Panc1 (cell line): ENCODE results near the gene FHAD1. TPM values are rescaled to one million over a fixed set of nuclear protein-coding genes. Genes with fewer than 3 reads are reported as not detected.

ENCODE experiments used
- ATAC-seq: fragments of 200-7000 bp; cut with Tn5 transposase; 2 replicates; pipeline ENCODE4 v1.9.1; 2020; ENCODE audit warnings: mild to moderate bottlenecking, moderate library complexity
- BruUV-seq: library from RNA; stranded (reverse); fragments of 400-500 nt; replicated peaks from 2 replicates; lab custom pipeline; 2021; lab: Mats Ljungman, UMichigan
- CTCF ChIA-PET: fragments of 300-600 bp; sonication (Branson Sonifier 250); formaldehyde crosslinking; loops from one replicate; lab custom pipeline; 2022; ENCODE audit warnings: antibody characterized with exemption; lab: Charles Lee
- POLR2A ChIA-PET: fragments of 300-600 bp; sonication (Branson Sonifier 250); formaldehyde crosslinking; loops from one replicate; lab custom pipeline; 2022; ENCODE audit warnings: antibody characterized with exemption; lab: Charles Lee
- DNase-seq: peaks from one replicate; pipeline ENCODE4 v3.0.0-alpha.2; 2010; ENCODE audit warnings: low read depth, low spot score
- H3K27ac ChIP-seq: 2 replicates; pipeline ENCODE4 v1.5.1; 2011; ENCODE audit warnings: mild to moderate bottlenecking, low read length, inconsistent platforms
- H3K27me3 ChIP-seq: fragments of 200-500 bp; sonication (Bioruptor generic); 2 replicates; pipeline ENCODE4 v1.6.0; 2014; ENCODE audit warnings: low read length, inconsistent platforms; ENCODE audit not compliant: control insufficient read depth, insufficient read depth
- H3K36me3 ChIP-seq: fragments of 200-500 bp; sonication (Bioruptor generic); 2 replicates; pipeline ENCODE4 v1.5.1; 2014; ENCODE audit warnings: inconsistent platforms, mild to moderate bottlenecking, low read length, moderate library complexity; ENCODE audit not compliant: control insufficient read depth, insufficient read depth
- H3K4me1 ChIP-seq: 2 replicates; pipeline ENCODE4 v1.5.1; 2011; ENCODE audit warnings: inconsistent platforms, mild to moderate bottlenecking, low read length, moderate library complexity; ENCODE audit not compliant: control insufficient read depth, insufficient read depth
- H3K4me3 ChIP-seq, 2 experiments: 2 replicates each; pipeline ENCODE4 v1.5.1; 2011 to 2012; ENCODE audit warnings: low read depth in 2 of 2, low read length in 2 of 2, mild to moderate bottlenecking in 2 of 2, inconsistent platforms in 1 of 2, moderate library complexity in 1 of 2
- H3K9me3 ChIP-seq: fragments of 200-500 bp; sonication (Bioruptor generic); 2 replicates; pipeline ENCODE4 v1.5.1; 2014; ENCODE audit warnings: low read depth, mild to moderate bottlenecking, inconsistent platforms, low read length, moderate library complexity; ENCODE audit not compliant: control insufficient read depth, insufficient read depth
- CTCF ChIP-seq: fragments of 450-650 bp; IDR thresholded peaks from 2 replicates; pipeline ENCODE4 v1.5.1; 2017; ENCODE audit warnings: mild to moderate bottlenecking
- POLR2AphosphoS5 ChIP-seq: IDR thresholded peaks from 2 replicates; pipeline ENCODE4 v1.6.1; 2012; ENCODE audit warnings: mild to moderate bottlenecking, low read depth, low read length, moderate library complexity
- REST ChIP-seq, 2 experiments: IDR thresholded peaks; 2 replicates each; pipeline ENCODE4 v1.6.1; 2011 to 2012; ENCODE audit warnings: low read depth in 2 of 2, control low read depth in 1 of 2, low read length in 1 of 2, mild to moderate bottlenecking in 1 of 2, moderate library complexity in 1 of 2; ENCODE audit not compliant: insufficient read depth in 1 of 2
- SIN3A ChIP-seq: IDR thresholded peaks from 2 replicates; pipeline ENCODE4 v1.6.1; 2012; ENCODE audit warnings: low read depth, mild to moderate bottlenecking, low read length, moderate library complexity, borderline replicate concordance; ENCODE audit not compliant: insufficient read depth
- TCF7L2 ChIP-seq: IDR thresholded peaks from 2 replicates; pipeline ENCODE4 v1.6.1; 2011; ENCODE audit warnings: mild to moderate bottlenecking, low read depth, low read length, inconsistent platforms
- in situ Hi-C: cut with HindIII; loops from 2 replicates; pipeline ENCODE4 v1.10.0; 2016; ENCODE audit warnings: low sequenced_read_pairs, low pct_unique_long_range_greater_than_20kb
- intact Hi-C: fragments of 100-400 bp; cut with micrococcal nuclease; formaldehyde crosslinking; loops from one replicate; pipeline ENCODE4 v1.10.0; 2022; ENCODE audit not compliant: unreplicated experiment
- total RNA-seq: library from RNA; stranded (reverse); gene quantifications from one replicate; pipeline ENCODE4 v1.2.1, GENCODE V29; 2021; ENCODE audit not compliant: unreplicated experiment

The FHAD1 gene
- total RNA-seq, 1 experiment from 2014 or later: 0.23 TPM

GRCh38 chr1:15331734-15332133, 84.7 kb downstream of the FHAD1 start:
- Histone ChIP-seq H3K36me3 (no peaks in the 10 kb centered on the region), H3K9me3 (no peaks in the 10 kb centered on the region), H3K4me1 (no peaks in the 10 kb centered on the region), H3K4me3 (no peak overlapping the region), H3K27ac (no peak overlapping the region), H3K27me3 (no peaks in the 10 kb centered on the region)
- ChIA-PET CTCF (no interaction called here), POLR2A (no interaction called here)
- in situ Hi-C loops (no loop called here), intact Hi-C loops (no loop called here)
- no peak for DNase-seq
- no peak for ATAC-seq
- BruUV-seq: no TSS peak
- TF ChIP-seq CTCF: no peak
- no peak for TF ChIP-seq REST (IDR thresholded peaks at IDR 0.05; ENCODE audit: insufficient read depth in 1 of 2, low read depth in 2 of 2, low read length in 1 of 2)
- TF ChIP-seq POLR2AphosphoS5: no peak
- TF ChIP-seq TCF7L2: no peak
- TF ChIP-seq SIN3A: no peak

- in situ Hi-C loops (no loop called here), intact Hi-C loops (no loop called here)
- no peak for ATAC-seq
- POLR2A ChIA-PET: interaction anchor here (0.5 kb wide), 1 partner anchor 9 kb away, joined by 3 read pairs; no protein-coding TSS in a partner anchor
- DNase-seq: no peak
- Histone ChIP-seq H3K4me1 (no peaks in the 10 kb centered on the region), H3K27me3 (no peaks in the 10 kb centered on the region), H3K9me3 (no peaks in the 10 kb centered on the region), H3K27ac (no peak overlapping the region), H3K36me3 (no peaks in the 10 kb centered on the region), H3K4me3 (no peak overlapping the region)
- TF ChIP-seq REST (IDR thresholded peaks at IDR 0.05; ENCODE audit: insufficient read depth in 1 of 2, low read depth in 2 of 2, low read length in 1 of 2) (no peak), CTCF (no peak), SIN3A (no peak), TCF7L2 (no peak), POLR2AphosphoS5 (no peak)
- no TSS peak for BruUV-seq
- CTCF ChIA-PET: interaction anchor here (0.6 kb wide), 1 partner anchor 34 kb away, joined by 3 read pairs; no protein-coding TSS in a partner anchor
Measured at GRCh38 chr1:15332525-15332924, 85.5 kb downstream of the FHAD1 start.
